H1 (cell line): ENCODE measurements around the gene NTRK2.

Source experiments
- TF ChIP-seq, protein P1 (sequence below): IDR thresholded peaks from 2 replicates; pipeline ENCODE4 v1.6.1; 2012; ENCODE audit warnings: inconsistent platforms
- TF ChIP-seq, protein P2 (sequence below), 3 experiments: IDR thresholded peaks; 1 replicate in 2 of 3; 2 replicates in 1 of 3; pipeline versions ENCODE4 v1.5.1 to v1.6.1; 2011; ENCODE audit warnings: low read length in 3 of 3, mild to moderate bottlenecking in 3 of 3, inconsistent platforms in 2 of 3, low read depth in 1 of 3, moderate library complexity in 1 of 3; ENCODE audit not compliant: insufficient read depth in 1 of 3; ENCODE audit errors: control extremely low read depth in 1 of 3

DNA sequence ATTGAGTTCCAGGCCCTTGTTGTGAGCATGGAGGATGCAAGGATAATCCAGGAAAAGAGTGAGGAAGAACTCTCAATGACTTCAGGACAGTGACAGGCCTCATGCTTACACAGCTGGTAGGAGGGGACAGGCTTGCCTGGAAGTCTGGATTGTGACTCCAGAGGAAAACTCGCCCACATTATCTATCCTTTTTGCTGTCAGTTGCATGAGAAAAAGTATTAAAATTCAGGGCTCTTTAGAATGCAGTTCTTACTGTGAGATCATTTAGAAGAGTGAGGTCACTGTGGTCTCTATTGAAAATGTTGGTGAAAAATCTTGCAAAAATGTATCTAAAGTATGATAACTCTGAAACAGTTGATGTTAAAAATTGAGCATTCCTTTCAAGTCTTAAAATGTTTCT lies 30.5 kb downstream of the NTRK2 start:
- TF ChIP-seq, protein P1, sequence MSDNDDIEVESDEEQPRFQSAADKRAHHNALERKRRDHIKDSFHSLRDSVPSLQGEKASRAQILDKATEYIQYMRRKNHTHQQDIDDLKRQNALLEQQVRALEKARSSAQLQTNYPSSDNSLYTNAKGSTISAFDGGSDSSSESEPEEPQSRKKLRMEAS = no peak
- TF ChIP-seq, protein P2, sequence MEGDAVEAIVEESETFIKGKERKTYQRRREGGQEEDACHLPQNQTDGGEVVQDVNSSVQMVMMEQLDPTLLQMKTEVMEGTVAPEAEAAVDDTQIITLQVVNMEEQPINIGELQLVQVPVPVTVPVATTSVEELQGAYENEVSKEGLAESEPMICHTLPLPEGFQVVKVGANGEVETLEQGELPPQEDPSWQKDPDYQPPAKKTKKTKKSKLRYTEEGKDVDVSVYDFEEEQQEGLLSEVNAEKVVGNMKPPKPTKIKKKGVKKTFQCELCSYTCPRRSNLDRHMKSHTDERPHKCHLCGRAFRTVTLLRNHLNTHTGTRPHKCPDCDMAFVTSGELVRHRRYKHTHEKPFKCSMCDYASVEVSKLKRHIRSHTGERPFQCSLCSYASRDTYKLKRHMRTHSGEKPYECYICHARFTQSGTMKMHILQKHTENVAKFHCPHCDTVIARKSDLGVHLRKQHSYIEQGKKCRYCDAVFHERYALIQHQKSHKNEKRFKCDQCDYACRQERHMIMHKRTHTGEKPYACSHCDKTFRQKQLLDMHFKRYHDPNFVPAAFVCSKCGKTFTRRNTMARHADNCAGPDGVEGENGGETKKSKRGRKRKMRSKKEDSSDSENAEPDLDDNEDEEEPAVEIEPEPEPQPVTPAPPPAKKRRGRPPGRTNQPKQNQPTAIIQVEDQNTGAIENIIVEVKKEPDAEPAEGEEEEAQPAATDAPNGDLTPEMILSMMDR (IDR thresholded peaks at IDR 0.05; ENCODE audit: control extremely low read depth in 1 of 3, insufficient read depth in 1 of 3, low read depth in 1 of 3, low read length in 3 of 3) = no peak
